ENCODE data around the gene FOLR3. TPM values are rescaled to one million over a fixed set of nuclear protein-coding genes. Genes with fewer than 3 reads are reported as not detected.
A peak's percentile ranks its signal among the peaks of the same experiment; 100 is the strongest.
"Not testable (repeated sequence)": the region's sequence is repeated elsewhere in the genome, so short reads cannot be mapped to it uniquely, and the experiment has no call there.

Gene FOLR3
- total and polyA plus RNA-seq, 2 experiments from 2014 or later, result not detected

- not testable (repeated sequence) for DNase-seq (ENCODE audit: low spot score); H3K27ac ChIP-seq (ENCODE audit: low read depth); H3K9me3 Mint-ChIP-seq; H3K79me2 ChIP-seq (replicated peaks; ENCODE audit: insufficient read depth); ATAC-seq; H3K36me3 Mint-ChIP-seq (ENCODE audit: low read depth); H3K4me2 ChIP-seq; H4K20me1 ChIP-seq (replicated peaks; ENCODE audit: insufficient read depth); H3K4me3 ChIP-seq; H3K27me3 ChIP-seq (ENCODE audit: insufficient read depth); H3K27me3 Mint-ChIP-seq (ENCODE audit: insufficient read depth, low read depth, poor library complexity); H3K27ac Mint-ChIP-seq; H3K9me2 ChIP-seq (ENCODE audit: insufficient read depth); H3K4me3 Mint-ChIP-seq; H3K4me1 ChIP-seq (ENCODE audit: insufficient read depth); H3K4me1 Mint-ChIP-seq; H3K36me3 ChIP-seq (ENCODE audit: insufficient read depth); H3F3A ChIP-seq (replicated peaks; ENCODE audit: low read depth)
- H2AFZ ChIP-seq, result peak overlapping the region; percentile 29; the same call in 1 of the 2 replicates
Measured at GRCh38 chr11:72153874-72154273, 18.3 kb downstream of the FOLR3 start.

- Mint-ChIP-seq H3K27ac (no peak overlapping the region), H3K4me3 (no peak overlapping the region), H3K36me3 (ENCODE audit: low read depth) (no peaks in the 10 kb centered on the region), H3K4me1 (no peaks in the 10 kb centered on the region), H3K9me3 (peaks cover 2% of the 10 kb centered on the region; the same call in 1 of the 3 replicates), H3K27me3 (ENCODE audit: insufficient read depth, low read depth, poor library complexity) (peaks cover 7% of the 10 kb centered on the region)
- no peaks in the 10 kb centered on the region for H3K79me2 ChIP-seq (replicated peaks; ENCODE audit: insufficient read depth)
- ATAC-seq (no peak), DNase-seq (ENCODE audit: low spot score) (no peak)
- H3K4me2 ChIP-seq, result no peak overlapping the region
- H3F3A ChIP-seq (replicated peaks; ENCODE audit: low read depth), result no peaks in the 10 kb centered on the region
- H3K4me3 ChIP-seq, result no peak overlapping the region
- no peaks in the 10 kb centered on the region for H3K4me1 ChIP-seq (ENCODE audit: insufficient read depth)
- no peaks in the 10 kb centered on the region for H4K20me1 ChIP-seq (replicated peaks; ENCODE audit: insufficient read depth)
- no peaks in the 10 kb centered on the region for H3K27me3 ChIP-seq (ENCODE audit: insufficient read depth)
- H3K36me3 ChIP-seq (ENCODE audit: insufficient read depth), result no peaks in the 10 kb centered on the region
- peak overlapping the region; percentile 84; the same call in 1 of the 2 replicates for H2AFZ ChIP-seq
- peaks cover 9% of the 10 kb centered on the region; the same call in 1 of the 2 replicates for H3K9me2 ChIP-seq (ENCODE audit: insufficient read depth)
- no peak overlapping the region for H3K27ac ChIP-seq (ENCODE audit: low read depth)
- TF ChIP-seq EZH2 (IDR thresholded peaks at IDR 0.05; ENCODE audit: low read depth, unreplicated experiment) (no peak), NANOG (IDR thresholded peaks at IDR 0.05; ENCODE audit: borderline replicate concordance) (no peak), ZNF331 (CRISPR knock-in tag; IDR thresholded peaks at IDR 0.05; ENCODE audit: low read depth) (no peak), JUNB (IDR thresholded peaks at IDR 0.05; ENCODE audit: unreplicated experiment) (no peak), STAT1 (IDR thresholded peaks at IDR 0.05; ENCODE audit: unreplicated experiment) (no peak), REST (IDR thresholded peaks at IDR 0.05; ENCODE audit: unreplicated experiment) (no peak), ZNF114 (CRISPR knock-in tag; IDR thresholded peaks at IDR 0.05) (no peak), CREB1 (CRISPR knock-in tag; IDR thresholded peaks at IDR 0.05; ENCODE audit: low read depth) (no peak), POLR2AphosphoS5 (IDR thresholded peaks at IDR 0.05; ENCODE audit: low read depth) (no peak), CTCF (conservative IDR thresholded peaks at IDR 0.05; ENCODE audit: low read depth in 2 of 2) (no peak), ZNF462 (CRISPR knock-in tag; IDR thresholded peaks at IDR 0.05) (no peak)
Measured at GRCh38 chr11:72154816-72155215, 19.3 kb downstream of the FOLR3 start.

Measured in GM23338 (cell line).